ENCODE results near the gene ANKRD22.

ANKRD22 gene

GRCh38 chr10:88794731-88795130 lies 56.9 kb downstream of the ANKRD22 start:
- DNase-seq = no peak

- DNase-seq = no peak
These were observed 57.8 kb downstream of the ANKRD22 start for GRCh38 chr10:88793712-88794299.

- DNase-seq = no peak
These were observed 59.0 kb downstream of the ANKRD22 start for GRCh38 chr10:88792661-88793060.

GRCh38 chr10:88791924-88792323 lies 59.7 kb downstream of the ANKRD22 start:
- DNase-seq = no peak

- DNase-seq = no peak
These were observed 62.7 kb downstream of the ANKRD22 start for GRCh38 chr10:88788924-88789323.

- no peak for DNase-seq
These were observed 64.2 kb downstream of the ANKRD22 start for GRCh38 chr10:88787463-88787862.

- no peak for DNase-seq
These were observed 65.4 kb downstream of the ANKRD22 start for GRCh38 chr10:88786032-88786770.

GRCh38 chr10:88783724-88784123 lies 67.9 kb downstream of the ANKRD22 start:
- DNase-seq = no peak

- DNase-seq = no peak
These were observed 69.4 kb downstream of the ANKRD22 start for GRCh38 chr10:88782222-88782621.

- no peak for DNase-seq
These were observed 70.4 kb downstream of the ANKRD22 start for GRCh38 chr10:88781206-88781605.
